Right renal pelvis (tissue), 4 donors: ENCODE measurements around the gene IFIT3. TPM values are rescaled to one million over a fixed set of nuclear protein-coding genes. Genes with fewer than 3 reads are reported as not detected.
"Not testable (repeated sequence)": the region's sequence is repeated elsewhere in the genome, so short reads cannot be mapped to it uniquely, and the experiment has no call there.

ENCODE experiments used
- DNase-seq, 4 donors: peaks; one replicate each; pipeline ENCODE4 v3.0.0-alpha.2; 2013; ENCODE audit warnings: low read depth in 4 of 4, low spot score in 3 of 4, missing footprints in 1 of 4
- polyA plus RNA-seq, 4 donors: library from polyadenylated mRNA; unstranded; fragments of 120-200 nt; gene quantifications; one replicate each; pipeline ENCODE4 v1.2.1, GENCODE V29; 2013; ENCODE audit not compliant: insufficient read length in 4 of 4

Gene IFIT3
- polyA plus RNA-seq: 10 to 100 TPM; 12.5 to 16.4 (median 15.8) TPM

GRCh38 chr10:89327803-89328441 is at the start of gene IFIT3:
Gene IFIT3 (plus strand): TSS chr10:89327997. CDS start chr10:89328074, 77 bp downstream.
- DNase-seq: peak; percentile 73 to 87 (median 80)

- peak in 2 of 4 donors; percentile 44 to 45 for DNase-seq
These were observed 49.7 kb upstream of the IFIT3 start for GRCh38 chr10:89278034-89278535.

- no peak for DNase-seq
These were observed 48.9 kb upstream of the IFIT3 start for GRCh38 chr10:89278900-89279392.

- no peak for DNase-seq
These were observed 48.4 kb upstream of the IFIT3 start for GRCh38 chr10:89279421-89279869.

- DNase-seq: no peak
These were observed 47.3 kb upstream of the IFIT3 start for GRCh38 chr10:89280508-89280907.

GRCh38 chr10:89281606-89282395 is 46.0 kb upstream of the IFIT3 start:
- DNase-seq: no peak

- peak in 2 of 4 donors; percentile 43 to 57 for DNase-seq
These were observed 44.5 kb upstream of the IFIT3 start for GRCh38 chr10:89283025-89283935.

GRCh38 chr10:89283936-89284475 is 43.8 kb upstream of the IFIT3 start:
- DNase-seq: peak in 3 of 4 donors; percentile 52 to 62 (median 59)

GRCh38 chr10:89284711-89285110 is 43.1 kb upstream of the IFIT3 start:
- not testable (repeated sequence) for DNase-seq

GRCh38 chr10:89285303-89285702 is 42.5 kb upstream of the IFIT3 start:
- not testable (repeated sequence) for DNase-seq

- no peak for DNase-seq
These were observed 33.0 kb upstream of the IFIT3 start for GRCh38 chr10:89294721-89295239.

- no peak for DNase-seq
These were observed 32.2 kb upstream of the IFIT3 start for GRCh38 chr10:89295597-89295996.

- DNase-seq: no peak
These were observed 31.6 kb upstream of the IFIT3 start for GRCh38 chr10:89296220-89296648.

GRCh38 chr10:89297356-89297755 is 30.4 kb upstream of the IFIT3 start:
- DNase-seq: no peak

GRCh38 chr10:89297791-89298190 is 30.0 kb upstream of the IFIT3 start:
- no peak for DNase-seq

- no peak for DNase-seq
These were observed 28.8 kb upstream of the IFIT3 start for GRCh38 chr10:89299031-89299430.

GRCh38 chr10:89301232-89301631 is 26.6 kb upstream of the IFIT3 start:
- DNase-seq: peak in 1 of 4 donors; percentile 11

GRCh38 chr10:89301721-89302445 is 25.9 kb upstream of the IFIT3 start, which contains the start of gene IFIT2:
Gene IFIT2 (plus strand): TSS chr10:89302046. CDS start chr10:89302124, 78 bp downstream.
- peak; percentile 47 to 63 (median 55) for DNase-seq

- DNase-seq: no peak
These were observed 25.2 kb upstream of the IFIT3 start for GRCh38 chr10:89302625-89303024.
